ENCODE measurements around the gene TSNAX. TPM values are rescaled to one million over a fixed set of nuclear protein-coding genes. Genes with fewer than 3 reads are reported as not detected.

TSNAX gene
- polyA plus RNA-seq, 1 of the 3 experiments (the other 2 are of a cell fraction): 15.7 TPM

DNA sequence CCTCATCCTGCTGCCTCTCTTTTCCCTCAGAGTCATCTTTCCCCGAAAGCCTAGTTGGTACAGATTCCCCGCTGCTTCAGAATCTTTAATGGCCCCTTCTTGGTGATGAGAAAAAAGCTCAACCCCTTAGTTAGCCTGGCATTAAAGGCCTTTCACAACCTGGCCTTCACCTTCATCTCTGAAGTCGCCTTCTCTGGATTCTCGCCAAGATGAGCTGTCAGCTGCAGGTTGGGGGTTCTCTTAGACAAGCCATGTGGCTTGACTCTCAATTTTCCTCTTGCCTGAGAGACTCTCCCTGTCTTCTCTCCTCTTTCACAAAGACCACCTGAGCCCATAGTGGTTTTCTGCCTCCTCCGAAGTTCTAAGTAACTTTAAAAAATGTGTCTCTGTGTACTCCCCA is 82.6 kb downstream of the TSNAX start:
- Histone ChIP-seq H3K36me3 (replicated peaks in 1 of 2; ENCODE audit: control insufficient read depth in 1 of 2, insufficient read depth in 2 of 2, low read length in 1 of 2) (no peaks in the 10 kb centered on the region), H3K4me1 (ENCODE audit: control insufficient read depth in 1 of 2, insufficient read depth in 2 of 2, low read depth in 1 of 2, low read length in 1 of 2) (no peaks in the 10 kb centered on the region), H3K27ac (ENCODE audit: low read depth in 2 of 2, low read length in 1 of 2) (no peak overlapping the region), H2AFZ (ENCODE audit: low read depth) (no peak overlapping the region), H4K20me1 (ENCODE audit: insufficient read depth) (no peaks in the 10 kb centered on the region), H3F3A (replicated peaks; ENCODE audit: insufficient read depth) (no peaks in the 10 kb centered on the region), H3K79me2 (ENCODE audit: insufficient read depth) (no peaks in the 10 kb centered on the region; the same call in 1 of the 2 replicates), H3K9me3 (no peaks in the 10 kb centered on the region), H3K4me3 (ENCODE audit: low read depth in 2 of 2, low read length in 1 of 2) (no peak overlapping the region), H3K9me2 (no peaks in the 10 kb centered on the region), H3K27me3 (ENCODE audit: insufficient read depth) (no peaks in the 10 kb centered on the region), H3K9ac (no peak overlapping the region), H3K4me2 (no peak overlapping the region)
- ChIA-PET CTCF (no interaction called here), POLR2A (no interaction called here)
- 54% methylated on average over 5 of the region's 5 CpGs for WGBS (ENCODE audit: low lambda C conversion rate)
- no peak for DNase-seq
- TF ChIP-seq, protein P1, sequence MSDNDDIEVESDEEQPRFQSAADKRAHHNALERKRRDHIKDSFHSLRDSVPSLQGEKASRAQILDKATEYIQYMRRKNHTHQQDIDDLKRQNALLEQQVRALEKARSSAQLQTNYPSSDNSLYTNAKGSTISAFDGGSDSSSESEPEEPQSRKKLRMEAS (IDR thresholded peaks at IDR 0.05; ENCODE audit: low read depth): no peak
- TF ChIP-seq, protein P2, sequence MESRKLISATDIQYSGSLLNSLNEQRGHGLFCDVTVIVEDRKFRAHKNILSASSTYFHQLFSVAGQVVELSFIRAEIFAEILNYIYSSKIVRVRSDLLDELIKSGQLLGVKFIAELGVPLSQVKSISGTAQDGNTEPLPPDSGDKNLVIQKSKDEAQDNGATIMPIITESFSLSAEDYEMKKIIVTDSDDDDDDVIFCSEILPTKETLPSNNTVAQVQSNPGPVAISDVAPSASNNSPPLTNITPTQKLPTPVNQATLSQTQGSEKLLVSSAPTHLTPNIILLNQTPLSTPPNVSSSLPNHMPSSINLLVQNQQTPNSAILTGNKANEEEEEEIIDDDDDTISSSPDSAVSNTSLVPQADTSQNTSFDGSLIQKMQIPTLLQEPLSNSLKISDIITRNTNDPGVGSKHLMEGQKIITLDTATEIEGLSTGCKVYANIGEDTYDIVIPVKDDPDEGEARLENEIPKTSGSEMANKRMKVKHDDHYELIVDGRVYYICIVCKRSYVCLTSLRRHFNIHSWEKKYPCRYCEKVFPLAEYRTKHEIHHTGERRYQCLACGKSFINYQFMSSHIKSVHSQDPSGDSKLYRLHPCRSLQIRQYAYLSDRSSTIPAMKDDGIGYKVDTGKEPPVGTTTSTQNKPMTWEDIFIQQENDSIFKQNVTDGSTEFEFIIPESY (IDR thresholded peaks at IDR 0.05; ENCODE audit: borderline replicate concordance, low read depth): no peak
- no peak for TF ChIP-seq NRF1 (IDR thresholded peaks at IDR 0.05; ENCODE audit: low read depth, low read length)
- TF ChIP-seq FOXM1 (IDR thresholded peaks at IDR 0.05; ENCODE audit: low read depth): no peak
- no peak for TF ChIP-seq MEF2A (IDR thresholded peaks at IDR 0.05; ENCODE audit: borderline replicate concordance, low read depth)
- TF ChIP-seq RAD21 (IDR thresholded peaks at IDR 0.05; ENCODE audit: low read length): no peak

DNA sequence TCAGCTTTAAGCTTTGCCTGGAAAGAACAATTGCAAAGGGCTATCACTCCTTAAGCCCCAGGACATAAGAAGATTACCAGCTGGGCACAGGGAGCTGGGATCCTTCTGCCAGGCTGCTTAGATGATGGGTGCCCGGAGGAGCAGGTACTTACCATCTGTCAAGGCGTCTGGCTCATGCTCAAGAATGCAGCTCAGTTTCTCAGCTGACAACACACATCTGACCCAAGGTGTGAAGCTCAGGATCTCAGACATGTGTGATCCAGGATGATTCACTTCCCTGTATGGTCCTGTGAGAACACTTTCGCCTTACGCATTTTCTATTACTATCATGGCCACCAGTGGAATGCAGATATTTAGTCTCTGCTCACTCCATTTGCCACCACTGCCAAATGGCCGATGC is 83.4 kb downstream of the TSNAX start:
- Histone ChIP-seq H3K27ac (ENCODE audit: low read depth in 2 of 2, low read length in 1 of 2) (no peak overlapping the region), H3K9me2 (no peaks in the 10 kb centered on the region), H3K27me3 (ENCODE audit: insufficient read depth) (no peaks in the 10 kb centered on the region), H2AFZ (ENCODE audit: low read depth) (no peak overlapping the region), H3K4me1 (ENCODE audit: control insufficient read depth in 1 of 2, insufficient read depth in 2 of 2, low read depth in 1 of 2, low read length in 1 of 2) (no peaks in the 10 kb centered on the region), H3K79me2 (ENCODE audit: insufficient read depth) (no peaks in the 10 kb centered on the region; the same call in 1 of the 2 replicates), H3K4me2 (no peak overlapping the region), H4K20me1 (ENCODE audit: insufficient read depth) (no peaks in the 10 kb centered on the region), H3F3A (replicated peaks; ENCODE audit: insufficient read depth) (no peaks in the 10 kb centered on the region), H3K9ac (no peak overlapping the region), H3K4me3 (ENCODE audit: low read depth in 2 of 2, low read length in 1 of 2) (no peak overlapping the region), H3K36me3 (replicated peaks in 1 of 2; ENCODE audit: control insufficient read depth in 1 of 2, insufficient read depth in 2 of 2, low read length in 1 of 2) (no peaks in the 10 kb centered on the region), H3K9me3 (no peaks in the 10 kb centered on the region)
- 87% methylated on average over 5 of the region's 5 CpGs for WGBS (ENCODE audit: low lambda C conversion rate)
- TF ChIP-seq GABPA (IDR thresholded peaks at IDR 0.05; ENCODE audit: low read depth) (no peak), RAD21 (IDR thresholded peaks at IDR 0.05; ENCODE audit: low read length) (no peak), RFX5 (IDR thresholded peaks at IDR 0.05; ENCODE audit: low read length) (no peak), NRF1 (IDR thresholded peaks at IDR 0.05; ENCODE audit: low read depth, low read length) (no peak), TAF1 (IDR thresholded peaks at IDR 0.05; ENCODE audit: borderline replicate concordance, low read depth, low read length) (no peak), MXI1 (IDR thresholded peaks at IDR 0.05; ENCODE audit: low read depth, low read length) (no peak), RCOR1 (IDR thresholded peaks at IDR 0.05; ENCODE audit: low read length) (no peak), SIN3A (IDR thresholded peaks at IDR 0.05; ENCODE audit: borderline replicate concordance, low read depth, low read length) (no peak), EZH2phosphoT487 (IDR thresholded peaks at IDR 0.05; ENCODE audit: borderline replicate concordance, low read depth) (no peak), FOXM1 (IDR thresholded peaks at IDR 0.05; ENCODE audit: low read depth) (no peak)
- TF ChIP-seq, protein P3, sequence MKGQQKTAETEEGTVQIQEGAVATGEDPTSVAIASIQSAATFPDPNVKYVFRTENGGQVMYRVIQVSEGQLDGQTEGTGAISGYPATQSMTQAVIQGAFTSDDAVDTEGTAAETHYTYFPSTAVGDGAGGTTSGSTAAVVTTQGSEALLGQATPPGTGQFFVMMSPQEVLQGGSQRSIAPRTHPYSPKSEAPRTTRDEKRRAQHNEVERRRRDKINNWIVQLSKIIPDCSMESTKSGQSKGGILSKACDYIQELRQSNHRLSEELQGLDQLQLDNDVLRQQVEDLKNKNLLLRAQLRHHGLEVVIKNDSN (IDR thresholded peaks at IDR 0.05; ENCODE audit: borderline replicate concordance, low read depth): no peak
- TF ChIP-seq, protein P4, sequence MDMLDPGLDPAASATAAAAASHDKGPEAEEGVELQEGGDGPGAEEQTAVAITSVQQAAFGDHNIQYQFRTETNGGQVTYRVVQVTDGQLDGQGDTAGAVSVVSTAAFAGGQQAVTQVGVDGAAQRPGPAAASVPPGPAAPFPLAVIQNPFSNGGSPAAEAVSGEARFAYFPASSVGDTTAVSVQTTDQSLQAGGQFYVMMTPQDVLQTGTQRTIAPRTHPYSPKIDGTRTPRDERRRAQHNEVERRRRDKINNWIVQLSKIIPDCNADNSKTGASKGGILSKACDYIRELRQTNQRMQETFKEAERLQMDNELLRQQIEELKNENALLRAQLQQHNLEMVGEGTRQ (IDR thresholded peaks at IDR 0.05; ENCODE audit: borderline replicate concordance, low read depth, low read length): no peak
- TF ChIP-seq, protein P5, sequence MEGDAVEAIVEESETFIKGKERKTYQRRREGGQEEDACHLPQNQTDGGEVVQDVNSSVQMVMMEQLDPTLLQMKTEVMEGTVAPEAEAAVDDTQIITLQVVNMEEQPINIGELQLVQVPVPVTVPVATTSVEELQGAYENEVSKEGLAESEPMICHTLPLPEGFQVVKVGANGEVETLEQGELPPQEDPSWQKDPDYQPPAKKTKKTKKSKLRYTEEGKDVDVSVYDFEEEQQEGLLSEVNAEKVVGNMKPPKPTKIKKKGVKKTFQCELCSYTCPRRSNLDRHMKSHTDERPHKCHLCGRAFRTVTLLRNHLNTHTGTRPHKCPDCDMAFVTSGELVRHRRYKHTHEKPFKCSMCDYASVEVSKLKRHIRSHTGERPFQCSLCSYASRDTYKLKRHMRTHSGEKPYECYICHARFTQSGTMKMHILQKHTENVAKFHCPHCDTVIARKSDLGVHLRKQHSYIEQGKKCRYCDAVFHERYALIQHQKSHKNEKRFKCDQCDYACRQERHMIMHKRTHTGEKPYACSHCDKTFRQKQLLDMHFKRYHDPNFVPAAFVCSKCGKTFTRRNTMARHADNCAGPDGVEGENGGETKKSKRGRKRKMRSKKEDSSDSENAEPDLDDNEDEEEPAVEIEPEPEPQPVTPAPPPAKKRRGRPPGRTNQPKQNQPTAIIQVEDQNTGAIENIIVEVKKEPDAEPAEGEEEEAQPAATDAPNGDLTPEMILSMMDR (IDR thresholded peaks at IDR 0.05): no peak
- TF ChIP-seq, protein P6, sequence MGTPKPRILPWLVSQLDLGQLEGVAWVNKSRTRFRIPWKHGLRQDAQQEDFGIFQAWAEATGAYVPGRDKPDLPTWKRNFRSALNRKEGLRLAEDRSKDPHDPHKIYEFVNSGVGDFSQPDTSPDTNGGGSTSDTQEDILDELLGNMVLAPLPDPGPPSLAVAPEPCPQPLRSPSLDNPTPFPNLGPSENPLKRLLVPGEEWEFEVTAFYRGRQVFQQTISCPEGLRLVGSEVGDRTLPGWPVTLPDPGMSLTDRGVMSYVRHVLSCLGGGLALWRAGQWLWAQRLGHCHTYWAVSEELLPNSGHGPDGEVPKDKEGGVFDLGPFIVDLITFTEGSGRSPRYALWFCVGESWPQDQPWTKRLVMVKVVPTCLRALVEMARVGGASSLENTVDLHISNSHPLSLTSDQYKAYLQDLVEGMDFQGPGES (IDR thresholded peaks at IDR 0.05; ENCODE audit: low read depth, low read length): no peak
- ChIA-PET CTCF (interaction anchor here (1.0 kb wide), 1 partner anchor 255 kb away, joined by 3 read pairs; no protein-coding TSS in a partner anchor), POLR2A (no interaction called here)
- no peak for DNase-seq
